Activated CD4-positive, alpha-beta T cell treated with anti-CD3 and anti-CD28 coated beads, Interleukin-2, amount 50 U/mL, for 4 hours (primary cell): ENCODE data around the gene FYN.
A peak's percentile ranks its signal among the peaks of the same experiment; 100 is the strongest.

ENCODE experiments used
- DNase-seq, 2 experiments: peaks; one replicate each; pipeline ENCODE4 v3.0.0-alpha.2; 2020

The FYN gene

DNA sequence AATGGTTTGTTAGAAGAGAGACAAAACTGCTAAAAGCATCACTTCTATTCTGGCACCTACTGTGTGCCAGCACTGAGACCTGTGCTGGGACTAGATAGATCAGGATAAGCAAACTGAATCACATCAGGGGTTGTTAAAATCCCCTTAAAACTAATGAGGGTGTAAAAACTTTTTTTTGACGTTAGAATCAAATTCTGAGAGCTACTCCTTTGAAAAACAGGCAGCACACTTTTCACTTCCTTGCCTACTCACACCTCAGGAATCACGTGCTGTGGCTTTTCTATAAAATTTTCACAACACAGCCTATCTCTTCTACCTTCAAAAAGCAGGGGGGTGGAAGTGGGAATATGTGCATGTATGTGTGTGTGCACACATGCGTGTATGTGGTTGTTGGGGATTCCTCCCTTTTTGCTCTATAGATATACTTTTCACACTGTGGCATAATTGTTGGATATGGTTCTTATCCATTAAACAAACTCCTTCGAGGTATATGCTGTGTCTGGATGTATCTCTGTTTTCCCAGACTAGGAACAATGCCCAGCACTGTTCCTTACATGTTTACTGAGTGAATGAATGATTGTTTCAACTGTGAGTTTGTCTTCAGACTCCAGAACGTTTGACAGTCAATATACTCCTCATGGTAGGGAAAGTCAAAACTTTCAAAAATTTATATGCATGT, 105.4 kb downstream of the FYN start:
- DNase-seq: no peak

DNA sequence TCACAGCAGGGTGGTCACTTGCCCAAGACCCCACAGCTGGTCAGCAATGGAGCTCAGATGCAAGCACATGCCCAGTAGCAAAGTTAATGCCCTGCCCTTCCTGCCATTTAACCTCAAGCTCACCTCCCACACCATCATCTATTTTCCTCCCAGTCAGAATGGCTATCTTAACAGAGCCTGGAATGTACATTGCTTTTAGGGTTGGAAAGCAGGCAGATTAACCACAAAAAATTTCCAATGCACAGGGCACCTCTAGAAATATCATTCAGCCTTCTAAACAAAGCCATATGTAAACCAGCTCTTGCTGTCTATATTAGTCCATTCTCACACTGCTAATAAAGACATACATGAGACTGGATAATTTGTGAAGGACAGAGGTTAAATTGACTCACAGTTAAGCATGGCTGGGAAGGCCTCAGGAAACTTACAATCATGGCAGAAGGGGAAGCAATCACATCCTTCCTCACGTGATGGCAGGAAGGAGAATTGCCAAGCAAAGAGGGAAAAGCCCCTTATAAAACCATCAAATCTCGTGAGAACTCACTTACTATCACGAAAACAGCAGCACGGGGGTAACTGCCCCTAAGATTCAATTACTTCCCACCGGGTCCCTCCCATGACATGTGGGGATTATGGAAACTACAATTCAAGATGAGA, 106.9 kb downstream of the FYN start:
- no peak for DNase-seq

DNA sequence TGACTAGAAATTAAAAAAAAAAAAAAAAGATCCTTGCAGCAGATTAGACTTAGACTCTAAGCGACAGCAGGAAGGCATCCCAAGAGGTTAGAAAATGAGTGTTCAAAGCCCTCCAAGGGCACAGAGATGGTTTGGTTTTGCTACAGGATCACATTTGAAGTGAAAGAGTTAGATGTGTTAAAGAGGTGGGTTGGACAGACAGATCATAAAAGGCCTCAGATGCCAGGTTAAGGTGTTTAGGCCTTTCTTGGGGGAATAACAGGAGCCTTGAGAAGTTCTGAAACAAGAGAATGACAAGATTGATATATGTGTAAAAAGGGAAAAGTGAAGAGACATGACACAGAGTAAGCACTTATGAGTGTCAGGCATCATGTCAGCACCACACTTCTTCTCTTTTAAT, 107.5 kb downstream of the FYN start:
- no peak for DNase-seq

- DNase-seq: peak in 1 of 2 experiments; percentile 39
Observed at GRCh38 chr6:111764238-111765175, 108.7 kb downstream of the FYN start.

DNA sequence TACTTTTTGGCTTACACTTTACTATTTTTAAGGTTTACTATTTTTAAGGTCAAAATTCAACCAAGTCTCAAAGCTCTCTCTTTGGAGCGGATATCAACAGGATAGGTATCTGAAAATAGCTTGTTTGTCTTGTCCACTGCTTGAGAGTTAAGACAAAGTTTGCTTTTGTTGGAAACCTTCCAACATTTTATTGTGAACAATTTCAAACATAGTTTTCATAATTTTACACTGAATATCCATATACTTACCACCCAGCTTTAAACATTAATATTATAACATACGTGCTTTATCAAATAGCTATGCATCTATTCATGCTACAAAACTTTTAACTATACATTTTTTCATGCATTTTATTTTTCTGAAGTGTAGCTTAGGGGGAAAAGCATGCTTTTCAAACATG, 109.9 kb downstream of the FYN start:
- no peak for DNase-seq

DNA sequence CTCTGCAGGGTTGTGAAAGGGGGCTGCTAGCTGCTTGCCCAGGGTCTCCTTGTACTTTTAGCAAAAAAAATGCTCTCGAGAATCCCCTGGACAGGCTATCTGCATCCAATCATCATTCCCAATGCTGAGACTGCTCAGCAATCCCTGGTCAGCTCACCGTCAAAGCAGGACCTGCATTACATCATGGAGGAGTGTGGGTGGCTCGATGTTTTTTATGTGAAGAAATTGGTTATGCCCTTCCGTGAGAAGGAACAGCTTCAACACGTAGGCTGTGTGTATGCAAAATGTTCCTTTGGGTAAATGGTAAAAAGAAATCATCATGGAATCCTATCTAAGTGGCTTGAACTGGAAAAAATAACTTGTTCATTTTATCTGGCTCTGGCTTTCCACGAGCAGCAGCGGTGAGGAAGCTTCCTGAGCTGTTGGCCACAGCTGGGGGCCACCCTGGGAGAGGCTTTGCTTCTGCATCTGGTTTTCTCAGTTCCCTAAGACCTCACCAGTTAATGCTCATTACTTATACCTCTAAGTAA, 111.4 kb downstream of the FYN start:
- DNase-seq: peak in 1 of 2 experiments; percentile 49

- no peak for DNase-seq
Observed at GRCh38 chr6:111761212-111761611, 112.0 kb downstream of the FYN start.

GRCh38 chr6:111759836-111760785, 113.1 kb downstream of the FYN start:
- DNase-seq: no peak

DNA sequence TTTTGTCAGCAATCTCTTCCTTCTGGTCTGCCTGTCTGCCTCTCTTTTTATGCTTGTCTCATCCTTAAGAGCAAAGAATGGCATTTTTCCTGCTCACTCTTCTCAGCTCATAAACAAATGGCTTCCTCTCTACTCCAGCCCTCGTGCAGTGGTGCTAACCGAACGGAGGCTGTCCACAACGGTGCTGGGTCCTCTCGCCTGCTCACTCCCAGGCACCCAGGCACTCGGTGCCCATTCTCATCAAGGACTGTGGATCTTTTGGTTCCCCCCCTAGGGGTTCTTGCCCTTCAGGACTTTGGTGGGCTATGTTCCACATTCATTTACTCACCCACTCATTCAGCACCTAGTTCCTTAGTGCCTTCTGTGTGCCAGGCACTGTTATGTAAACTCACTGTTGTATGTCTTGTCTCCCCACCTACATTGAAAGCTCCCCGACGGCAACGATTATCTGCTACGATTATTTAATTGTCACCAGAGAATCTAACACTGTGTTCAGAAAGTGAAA, 113.9 kb downstream of the FYN start:
- no peak for DNase-seq

DNA sequence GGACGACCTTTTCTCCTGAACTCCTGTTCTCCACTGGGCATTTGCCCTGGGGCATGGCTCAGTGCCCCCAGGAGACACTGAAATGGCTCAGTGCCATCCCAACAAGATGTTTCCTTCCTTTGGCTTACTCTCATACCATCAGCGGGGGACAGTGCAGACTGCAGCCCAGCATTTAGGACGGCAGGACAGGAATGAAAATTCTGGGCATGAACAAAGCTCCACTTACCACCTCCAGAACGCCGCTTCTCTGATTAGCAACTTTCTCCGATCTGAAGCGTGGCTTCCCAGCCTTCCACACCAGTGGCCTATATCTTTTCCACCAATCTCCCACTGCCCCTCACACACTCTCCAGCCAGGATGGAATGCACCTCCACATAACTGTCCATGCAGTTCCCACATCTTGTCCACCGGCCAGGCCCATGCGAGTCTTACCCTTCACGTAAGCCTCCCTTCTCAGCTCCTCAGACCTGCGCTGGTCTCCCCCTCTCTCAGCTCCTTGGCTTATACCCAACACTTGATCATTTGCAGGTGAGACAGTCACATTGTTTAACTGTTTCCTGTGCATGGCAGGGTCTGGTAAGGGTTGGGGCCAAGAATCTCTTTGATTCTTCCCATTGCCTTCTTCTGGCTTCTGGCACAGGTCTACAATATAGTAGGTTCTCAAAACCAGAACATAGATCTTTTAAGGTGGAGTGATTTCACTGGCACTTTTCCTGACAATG, 114.5 kb downstream of the FYN start:
- DNase-seq: peak in 1 of 2 experiments; percentile 30

DNA sequence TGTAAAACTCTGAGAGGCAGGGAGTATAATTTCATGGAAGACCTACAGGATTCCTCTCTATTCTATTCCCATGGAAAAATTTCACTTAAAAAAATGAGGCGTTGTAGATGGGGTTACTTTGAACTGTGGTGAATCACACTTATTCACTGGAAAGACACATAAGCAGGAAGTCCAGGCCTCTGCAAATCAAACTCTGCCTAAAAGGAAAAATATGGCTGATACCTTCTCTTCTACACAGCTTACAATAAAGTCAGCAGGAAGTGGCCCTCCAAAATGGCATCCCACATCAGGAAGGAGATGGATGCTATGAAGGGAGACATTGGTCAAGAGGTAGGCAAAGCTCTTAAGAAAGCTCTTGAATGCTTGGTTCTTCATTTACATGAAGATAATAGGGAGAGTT, 115.9 kb downstream of the FYN start:
- DNase-seq: no peak

GRCh38 chr6:111754423-111754822, 118.8 kb downstream of the FYN start:
- DNase-seq: no peak

DNA sequence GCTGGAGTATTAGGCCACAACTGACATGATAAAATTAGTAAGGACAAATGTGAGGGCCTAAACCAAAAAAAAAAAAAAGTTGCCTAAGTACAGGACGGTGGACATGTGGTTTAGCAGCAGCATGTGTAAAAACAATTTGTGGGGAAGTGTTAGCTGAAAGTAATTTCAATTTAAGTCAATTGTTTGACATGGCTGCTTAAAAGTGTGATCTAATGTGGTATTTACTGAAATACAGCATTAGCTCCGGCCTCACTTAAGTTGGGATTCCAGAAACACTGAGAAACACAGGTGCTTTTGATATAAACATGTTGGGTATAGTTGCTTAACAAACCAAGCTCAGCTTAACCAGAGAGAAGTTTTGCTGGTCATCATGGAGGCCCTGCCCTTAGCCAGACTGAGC, 119.7 kb downstream of the FYN start:
- no peak for DNase-seq

DNA sequence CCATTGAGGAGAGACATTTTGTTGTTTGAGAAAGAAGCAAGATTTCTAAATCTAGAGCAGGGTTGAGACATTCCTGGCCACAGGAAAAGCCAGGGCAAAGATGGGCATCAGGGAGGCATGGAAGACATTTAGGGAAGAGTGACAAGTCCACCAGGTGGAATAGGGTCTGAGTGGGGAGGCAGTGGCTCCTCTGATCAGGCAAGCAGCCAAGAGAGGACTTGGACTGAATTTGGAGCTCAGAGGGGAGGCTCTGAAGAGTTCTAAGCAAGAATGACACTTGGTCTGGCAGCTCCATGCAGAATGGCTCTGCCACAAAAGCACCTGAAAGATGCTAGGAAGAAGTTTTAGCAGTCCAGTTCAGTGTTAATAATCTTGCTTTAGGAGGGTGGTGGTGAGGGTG, 120.8 kb downstream of the FYN start:
- no peak for DNase-seq

GRCh38 chr6:111750753-111751673, 122.2 kb downstream of the FYN start:
- peak in 1 of 2 experiments; percentile 30 for DNase-seq

- DNase-seq: no peak
Observed at GRCh38 chr6:111750153-111750552, 123.1 kb downstream of the FYN start.

- DNase-seq: no peak
Observed at GRCh38 chr6:111748231-111748647, 125.0 kb downstream of the FYN start.

DNA sequence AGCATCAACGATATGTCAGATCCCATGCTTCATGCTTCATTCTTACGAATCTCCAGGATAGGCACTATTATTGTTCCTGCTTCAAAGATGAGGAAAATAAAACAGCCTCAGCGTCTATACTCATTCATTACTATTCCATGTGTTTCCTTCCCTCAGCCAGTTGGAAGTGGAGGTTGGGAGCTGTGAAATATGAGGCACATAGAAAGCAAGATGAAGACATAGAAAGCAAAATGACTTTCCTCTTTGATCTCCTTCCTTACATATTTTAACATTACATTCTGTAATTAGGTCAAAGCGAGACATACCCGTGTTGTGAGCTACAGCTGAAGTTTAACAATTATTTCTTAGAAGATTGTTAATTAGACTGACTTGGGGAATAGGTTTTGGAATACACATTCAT, 125.4 kb downstream of the FYN start:
- DNase-seq: no peak

GRCh38 chr6:111747396-111747795, 125.9 kb downstream of the FYN start:
- DNase-seq: no peak

- no peak for DNase-seq
Observed at GRCh38 chr6:111746983-111747382, 126.3 kb downstream of the FYN start.
